Neural cell (in vitro differentiated cells): ENCODE data around the gene MILR1. TPM values are rescaled to one million over a fixed set of nuclear protein-coding genes. Genes with fewer than 3 reads are reported as not detected.

Experiments used
- H2AFZ ChIP-seq: fragments of 200-600, 300-800 bp; sonication (generic), shearing (Covaris generic); 2 replicates; pipeline ENCODE4 v1.6.0; 2014; ENCODE audit warnings: low read depth, mild to moderate bottlenecking, antibody characterized with exemption, low read length, moderate library complexity
- H3F3A ChIP-seq: fragments of 200-600 bp; shearing (Covaris generic); 2 replicates; pipeline ENCODE4 v1.6.1; 2016; ENCODE audit warnings: mild to moderate bottlenecking, moderate library complexity, mixed read lengths, antibody characterized with exemption, low read length; ENCODE audit not compliant: insufficient read depth, poor library complexity, severe bottlenecking
- H3K27ac ChIP-seq: fragments of 200-600, 300-800 bp; sonication (generic), shearing (Covaris generic); 2 replicates; pipeline ENCODE4 v1.5.1; 2014; ENCODE audit warnings: mild to moderate bottlenecking, low read length, moderate library complexity
- H3K27me3 ChIP-seq: fragments of 300-800, 200-600 bp; sonication (generic), shearing (Covaris generic); 2 replicates; pipeline ENCODE4 v1.6.0; 2014; ENCODE audit warnings: mild to moderate bottlenecking, low read depth, low read length, moderate library complexity; ENCODE audit not compliant: insufficient read depth
- H3K36me3 ChIP-seq: fragments of 300-800, 200-600 bp; sonication (generic), shearing (Covaris generic); 2 replicates; pipeline ENCODE4 v1.5.1; 2014; ENCODE audit warnings: mild to moderate bottlenecking, antibody characterized with exemption, low read length, moderate library complexity; ENCODE audit not compliant: insufficient read depth
- H3K4me2 ChIP-seq: fragments of 300-800, 200-600 bp; sonication (generic), shearing (Covaris generic); 2 replicates; pipeline ENCODE4 v1.6.0; 2014; ENCODE audit warnings: mild to moderate bottlenecking, low read length
- H3K4me3 ChIP-seq: fragments of 300-800, 200-600 bp; sonication (generic), shearing (Covaris generic); 2 replicates; pipeline ENCODE4 v1.5.1; 2014; ENCODE audit warnings: mild to moderate bottlenecking, low read length, moderate library complexity
- H3K79me2 ChIP-seq: fragments of 200-600 bp; shearing (Covaris generic); replicated peaks from 2 replicates; pipeline ENCODE4 v1.6.0; 2014; ENCODE audit warnings: mild to moderate bottlenecking, low read length, moderate library complexity; ENCODE audit not compliant: insufficient read depth
- H3K9ac ChIP-seq: fragments of 300-800, 200-600 bp; sonication (generic), shearing (Covaris generic); 2 replicates; pipeline ENCODE4 v1.6.1; 2016; ENCODE audit warnings: mild to moderate bottlenecking, low read length, mixed read lengths
- H3K9me2 ChIP-seq: fragments of 200-600 bp; shearing (Covaris generic); 2 replicates; pipeline ENCODE4 v1.6.1; 2016; ENCODE audit warnings: mild to moderate bottlenecking, low read length, mixed read lengths; ENCODE audit not compliant: insufficient read depth
- H3K9me3 ChIP-seq: fragments of 200-600, 300-800 bp; sonication (generic), shearing (Covaris generic); 2 replicates; pipeline ENCODE4 v1.6.1; 2016; ENCODE audit warnings: mild to moderate bottlenecking, mixed run types, low read length, moderate library complexity, mixed read lengths
- H4K20me1 ChIP-seq: fragments of 200-600 bp; shearing (Covaris generic); 2 replicates; pipeline ENCODE4 v1.6.1; 2016; ENCODE audit warnings: mild to moderate bottlenecking, mixed run types; ENCODE audit not compliant: insufficient read depth
- CTCF ChIP-seq: fragments of 450-650 bp; IDR thresholded peaks from 2 replicates; pipeline ENCODE4 v1.5.1; 2014; ENCODE audit warnings: antibody characterized with exemption, mild to moderate bottlenecking, moderate library complexity; ENCODE audit not compliant: poor library complexity, severe bottlenecking
- EP300 ChIP-seq: fragments of 450-650 bp; conservative IDR thresholded peaks from 2 replicates; pipeline ENCODE4 v1.6.1; 2014; ENCODE audit warnings: antibody characterized with exemption, mild to moderate bottlenecking, moderate library complexity; ENCODE audit not compliant: poor library complexity, severe bottlenecking
- EZH2 ChIP-seq: fragments of 200-600, 300-800 bp; shearing (Covaris generic), sonication (generic); IDR thresholded peaks from 2 replicates; pipeline ENCODE4 v1.6.1; 2014; ENCODE audit warnings: antibody characterized with exemption, low read length, borderline replicate concordance, mild to moderate bottlenecking; ENCODE audit not compliant: insufficient read depth, poor library complexity, severe bottlenecking
- MXI1 ChIP-seq: fragments of 450-650 bp; conservative IDR thresholded peaks from 2 replicates; pipeline ENCODE4 v1.6.1; 2014; ENCODE audit warnings: antibody characterized with exemption, mild to moderate bottlenecking; ENCODE audit not compliant: poor library complexity, severe bottlenecking
- POLR2AphosphoS5 ChIP-seq: IDR thresholded peaks from 2 replicates; pipeline ENCODE4 v1.6.1; 2012
- RAD21 ChIP-seq: fragments of 450-650 bp; conservative IDR thresholded peaks from 2 replicates; pipeline ENCODE4 v1.6.1; 2014; ENCODE audit warnings: antibody characterized with exemption, mild to moderate bottlenecking, moderate library complexity
- REST ChIP-seq: IDR thresholded peaks from 2 replicates; pipeline ENCODE4 v1.6.1; 2012; ENCODE audit warnings: borderline replicate concordance
- SMC3 ChIP-seq: fragments of 450-650 bp; conservative IDR thresholded peaks from 2 replicates; pipeline ENCODE4 v1.6.1; 2014; ENCODE audit warnings: antibody characterized with exemption, mild to moderate bottlenecking, moderate library complexity; ENCODE audit not compliant: poor library complexity
- TAF1 ChIP-seq: IDR thresholded peaks from 2 replicates; pipeline ENCODE4 v1.6.1; 2012; ENCODE audit warnings: low read depth
- polyA plus RNA-seq: library from polyadenylated mRNA; depleted of rRNA; stranded (reverse); fragments of >200 nt; gene quantifications from 2 replicates; pipeline ENCODE4 v1.2.3, GENCODE V29; 2014

The MILR1 gene
- polyA plus RNA-seq, 1 donor from 2014 or later = not detected

GRCh38 chr17:64470625-64471024 lies 21.7 kb downstream of the MILR1 start:
- H3K79me2 ChIP-seq = no peaks in the 10 kb centered on the region
- no peaks in the 10 kb centered on the region for H3F3A ChIP-seq
- TF ChIP-seq TAF1 = no peak
- peak; percentile 10 for TF ChIP-seq POLR2AphosphoS5
- H4K20me1 ChIP-seq = no peaks in the 10 kb centered on the region
- H3K4me2 ChIP-seq = no peak overlapping the region
- H3K9me2 ChIP-seq = no peaks in the 10 kb centered on the region
- H3K36me3 ChIP-seq = no peaks in the 10 kb centered on the region
- H3K27ac ChIP-seq = no peak overlapping the region
- H3K9ac ChIP-seq = no peak overlapping the region
- H3K9me3 ChIP-seq = no peaks in the 10 kb centered on the region
- H3K4me3 ChIP-seq = no peak overlapping the region
- no peak overlapping the region for H2AFZ ChIP-seq
- H3K27me3 ChIP-seq = no peaks in the 10 kb centered on the region

GRCh38 chr17:64471440-64471839 lies 22.5 kb downstream of the MILR1 start:
- no peaks in the 10 kb centered on the region for H3K27me3 ChIP-seq
- no peaks in the 10 kb centered on the region for H4K20me1 ChIP-seq
- H3K4me2 ChIP-seq = no peak overlapping the region
- H2AFZ ChIP-seq = no peak overlapping the region
- no peaks in the 10 kb centered on the region for H3K79me2 ChIP-seq
- H3F3A ChIP-seq = no peaks in the 10 kb centered on the region
- no peaks in the 10 kb centered on the region for H3K9me3 ChIP-seq
- H3K36me3 ChIP-seq = no peaks in the 10 kb centered on the region
- no peaks in the 10 kb centered on the region for H3K9me2 ChIP-seq
- no peak overlapping the region for H3K27ac ChIP-seq
- H3K4me3 ChIP-seq = no peak overlapping the region
- H3K9ac ChIP-seq = no peak overlapping the region
- TF ChIP-seq RAD21 (no peak), SMC3 (no peak), EZH2 (no peak), MXI1 (no peak), TAF1 (no peak), CTCF (no peak), POLR2AphosphoS5 (no peak), EP300 (no peak), REST (no peak)

GRCh38 chr17:64472564-64472963 lies 23.6 kb downstream of the MILR1 start:
- Histone ChIP-seq H3K9me3 (no peaks in the 10 kb centered on the region), H2AFZ (no peak overlapping the region), H3K27me3 (no peaks in the 10 kb centered on the region), H4K20me1 (no peaks in the 10 kb centered on the region), H3F3A (no peaks in the 10 kb centered on the region), H3K36me3 (no peaks in the 10 kb centered on the region), H3K79me2 (no peaks in the 10 kb centered on the region), H3K9me2 (no peaks in the 10 kb centered on the region), H3K4me2 (no peak overlapping the region), H3K9ac (no peak overlapping the region), H3K27ac (no peak overlapping the region), H3K4me3 (no peak overlapping the region)
- TF ChIP-seq REST (no peak), EZH2 (no peak), TAF1 (no peak), RAD21 (no peak), CTCF (no peak), MXI1 (no peak), SMC3 (no peak), POLR2AphosphoS5 (no peak), EP300 (no peak)
